ENCODE measurements around the gene CLPSL2. TPM values are rescaled to one million over a fixed set of nuclear protein-coding genes. Genes with fewer than 3 reads are reported as not detected.

The CLPSL2 gene
- total and polyA plus RNA-seq, 8 donors, result not detected

DNA sequence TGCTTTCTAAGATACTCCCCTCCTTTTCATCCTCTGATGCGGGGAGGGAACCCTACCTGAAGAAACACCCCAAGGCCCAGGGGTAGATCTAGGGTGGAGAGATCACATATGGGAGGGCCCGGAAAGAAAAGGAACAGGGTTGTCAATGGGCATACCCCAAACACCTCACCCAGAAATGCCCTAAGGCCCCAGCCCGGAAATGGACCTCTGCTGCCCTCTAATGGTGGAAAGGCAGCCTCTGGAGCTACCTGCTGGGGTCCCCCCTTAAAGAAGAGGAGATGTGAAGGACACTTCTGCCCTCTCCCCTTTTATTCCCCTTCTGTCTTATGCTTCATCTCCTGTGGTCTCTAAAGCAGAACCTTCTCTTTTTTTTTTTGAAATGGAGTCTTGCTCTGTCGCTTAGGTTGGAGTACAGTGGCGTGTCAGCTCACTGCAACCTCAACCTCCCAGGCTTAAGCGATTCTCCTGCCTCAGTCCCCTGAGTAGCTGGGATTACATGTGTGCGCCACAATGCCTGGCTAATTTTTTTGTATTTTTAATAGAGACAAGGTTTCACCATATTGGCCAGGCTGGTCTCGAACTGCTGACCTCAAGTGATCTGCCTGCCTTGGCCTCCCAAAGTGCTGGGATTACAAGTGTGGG, 40.0 kb upstream of the CLPSL2 start:
- no peak overlapping the region for H3K4me3 ChIP-seq
- H3K27ac ChIP-seq, result peak overlapping the region in 1 of 5 donors; percentile 100
- TF ChIP-seq POLR2A (IDR thresholded peaks at IDR 0.05) (no peak), POLR2AphosphoS5 (IDR thresholded peaks at IDR 0.05) (peak in 1 of 3 donors; percentile 52)
- TF ChIP-seq, protein P1, sequence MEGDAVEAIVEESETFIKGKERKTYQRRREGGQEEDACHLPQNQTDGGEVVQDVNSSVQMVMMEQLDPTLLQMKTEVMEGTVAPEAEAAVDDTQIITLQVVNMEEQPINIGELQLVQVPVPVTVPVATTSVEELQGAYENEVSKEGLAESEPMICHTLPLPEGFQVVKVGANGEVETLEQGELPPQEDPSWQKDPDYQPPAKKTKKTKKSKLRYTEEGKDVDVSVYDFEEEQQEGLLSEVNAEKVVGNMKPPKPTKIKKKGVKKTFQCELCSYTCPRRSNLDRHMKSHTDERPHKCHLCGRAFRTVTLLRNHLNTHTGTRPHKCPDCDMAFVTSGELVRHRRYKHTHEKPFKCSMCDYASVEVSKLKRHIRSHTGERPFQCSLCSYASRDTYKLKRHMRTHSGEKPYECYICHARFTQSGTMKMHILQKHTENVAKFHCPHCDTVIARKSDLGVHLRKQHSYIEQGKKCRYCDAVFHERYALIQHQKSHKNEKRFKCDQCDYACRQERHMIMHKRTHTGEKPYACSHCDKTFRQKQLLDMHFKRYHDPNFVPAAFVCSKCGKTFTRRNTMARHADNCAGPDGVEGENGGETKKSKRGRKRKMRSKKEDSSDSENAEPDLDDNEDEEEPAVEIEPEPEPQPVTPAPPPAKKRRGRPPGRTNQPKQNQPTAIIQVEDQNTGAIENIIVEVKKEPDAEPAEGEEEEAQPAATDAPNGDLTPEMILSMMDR (IDR thresholded peaks at IDR 0.05), result peak in 5 of 7 experiments; percentile 83 to 91 (median 90)
- intact Hi-C loops (cut with DNase I; ENCODE audit: low total_unique reads), result loop anchor here (2.0 to 5.0 kb wide), 2 partner anchors 154 to 214 kb away; no protein-coding TSS in a partner anchor
- WGBS, 5 donors, result 57 to 64% (median 63%) methylated on average over 8 of the region's 8 CpGs
- H3K4me1 ChIP-seq, result peaks cover 41 to 64% (median 51%) of the 10 kb centered on the region in 4 donors
- H3K27me3 ChIP-seq, result no peaks in the 10 kb centered on the region
- peak; percentile 85 to 88 for DNase-seq
- H3K9me3 ChIP-seq, result no peaks in the 10 kb centered on the region
- H3K36me3 ChIP-seq, result no peaks in the 10 kb centered on the region

DNA sequence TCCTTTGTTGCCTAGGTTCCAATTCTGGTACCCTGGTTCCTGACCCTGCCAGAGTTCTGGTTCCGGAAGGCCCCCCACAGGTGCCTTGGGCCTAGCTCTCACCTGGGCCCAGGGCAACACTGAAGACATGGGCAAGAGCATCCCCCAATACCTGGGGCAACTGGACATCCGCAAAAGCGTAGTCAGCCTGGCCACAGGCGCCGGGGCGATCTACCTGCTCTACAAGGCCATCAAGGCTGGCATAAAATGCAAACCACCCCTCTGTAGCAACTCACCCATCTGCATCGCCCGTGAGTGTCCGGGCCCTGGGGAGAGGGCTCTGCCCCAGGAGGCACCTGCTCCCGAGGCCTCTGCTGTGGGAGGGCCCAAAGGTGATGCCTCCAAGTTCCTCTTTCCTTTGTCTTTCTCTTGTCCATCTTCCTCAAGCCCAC, 39.4 kb upstream of the CLPSL2 start, which contains the start of gene ARMC12:
TSS of gene ARMC12 (plus strand) at position 51 of the 431 bp plus-strand sequence. CDS start at position 128, 77 bp downstream.
- Histone ChIP-seq H3K27me3 (no peaks in the 10 kb centered on the region), H3K9me3 (no peaks in the 10 kb centered on the region), H3K4me1 (peaks cover 38 to 59% (median 50%) of the 10 kb centered on the region in 4 donors), H3K4me3 (no peak within 1 kb of the TSS), H3K27ac (peak within 1 kb of the TSS in 2 of 5 donors; percentile 7 to 100), H3K36me3 (no peaks in the 10 kb centered on the region)
- 87 to 97% (median 95%) methylated on average over 9 to 10 of the region's 10 CpGs for WGBS, 5 donors
- intact Hi-C loops (cut with DNase I; ENCODE audit: low total_unique reads), result loop anchor here (2.0 to 5.0 kb wide), 2 partner anchors 155 to 214 kb away; no protein-coding TSS in a partner anchor
- no peak for DNase-seq
- TF ChIP-seq EP300 (IDR thresholded peaks at IDR 0.05), result no peak
- TF ChIP-seq, protein P1 (IDR thresholded peaks at IDR 0.05), result no peak
- no peak for TF ChIP-seq POLR2A (IDR thresholded peaks at IDR 0.05)
- no peak for TF ChIP-seq POLR2AphosphoS5 (IDR thresholded peaks at IDR 0.05)

DNA sequence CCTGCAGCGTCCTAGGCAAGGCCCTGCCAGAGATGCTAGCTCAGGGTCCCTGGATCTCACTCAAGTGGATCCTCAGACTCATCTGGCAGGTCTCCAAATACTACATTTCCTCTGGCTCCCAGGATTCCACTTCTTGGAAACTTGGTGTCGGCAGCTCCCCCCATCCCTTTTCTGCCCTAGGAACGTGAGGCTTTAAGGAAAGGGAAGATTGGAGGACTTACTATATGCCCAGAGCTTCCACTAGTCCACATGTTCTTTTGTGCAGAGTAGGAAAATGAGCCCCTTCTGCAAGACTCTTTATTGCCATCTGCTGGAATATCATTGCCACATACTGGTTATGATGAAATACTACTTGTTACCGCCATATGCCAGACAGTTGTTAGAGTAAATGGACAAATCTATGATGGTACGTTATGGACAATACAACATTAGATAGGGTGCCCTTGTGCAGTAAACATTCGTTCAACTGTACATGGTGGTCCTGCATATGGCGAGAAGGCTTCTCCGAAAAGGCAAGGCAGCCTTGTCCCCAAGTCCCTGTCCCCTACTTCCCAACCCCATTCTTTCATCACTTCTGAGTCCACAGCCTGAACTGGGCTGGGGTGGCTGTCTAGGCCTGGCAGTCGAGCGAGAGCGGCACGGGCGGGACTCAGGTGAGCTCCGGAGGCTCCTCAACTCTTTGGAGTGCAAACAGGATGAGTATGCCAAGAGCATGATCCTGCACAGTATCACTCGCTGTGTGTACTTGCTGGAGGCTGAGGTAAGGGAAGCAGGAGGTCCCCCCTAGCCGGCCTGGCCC, 38.8 kb upstream of the CLPSL2 start:
- WGBS, 5 donors, result 49 to 64% (median 59%) methylated on average over 11 to 16 of the region's 16 CpGs
- Histone ChIP-seq H3K27me3 (no peaks in the 10 kb centered on the region), H3K4me3 (no peak overlapping the region), H3K27ac (peak overlapping the region in 1 of 5 donors; percentile 100), H3K36me3 (no peaks in the 10 kb centered on the region), H3K9me3 (no peaks in the 10 kb centered on the region), H3K4me1 (peaks cover 32 to 53% (median 45%) of the 10 kb centered on the region in 4 donors)
- intact Hi-C loops (cut with DNase I; ENCODE audit: low total_unique reads), result loop anchor here (2.0 to 5.0 kb wide), 2 partner anchors 155 to 215 kb away; no protein-coding TSS in a partner anchor
- DNase-seq, result peak in 1 of 2 donors; percentile 88
- TF ChIP-seq POLR2AphosphoS5 (IDR thresholded peaks at IDR 0.05) (peak in 1 of 3 donors; percentile 75), POLR2A (IDR thresholded peaks at IDR 0.05) (no peak), EP300 (IDR thresholded peaks at IDR 0.05) (no peak)
- TF ChIP-seq, protein P1 (IDR thresholded peaks at IDR 0.05), result peak in 5 of 7 experiments; percentile 76 to 98 (median 83)

Data from stomach (tissue), 9 donors.